GM23338 (cell line): Measurements from ENCODE around the gene YIPF7.

Experiments
- CREB1 ChIP-seq: fragments of 250-450 bp; sonication (Bioruptor Pico); IDR thresholded peaks from 2 replicates; pipeline ENCODE4 v1.5.0; 2020; ENCODE audit warnings: low read depth, mild to moderate bottlenecking, moderate library complexity
- EZH2 ChIP-seq: fragments of 200-600 bp; sonication (generic); IDR thresholded peaks from one replicate; pipeline ENCODE4 v1.8.0; 2017; ENCODE audit warnings: antibody characterized with exemption, mild to moderate bottlenecking, low read depth; ENCODE audit not compliant: unreplicated experiment
- EZH2phosphoT487 ChIP-seq: fragments of 200-600 bp; sonication (generic); IDR thresholded peaks from one replicate; pipeline ENCODE4 v1.8.1; 2018; ENCODE audit warnings: antibody characterized with exemption; ENCODE audit not compliant: unreplicated experiment
- JUNB ChIP-seq: IDR thresholded peaks from one replicate; pipeline ENCODE4 v1.6.1; 2016; ENCODE audit warnings: antibody characterized with exemption; ENCODE audit not compliant: unreplicated experiment
- NANOG ChIP-seq: IDR thresholded peaks from 2 replicates; pipeline ENCODE4 v1.6.1; 2016; ENCODE audit warnings: antibody characterized with exemption, borderline replicate concordance
- POLR2AphosphoS5 ChIP-seq: IDR thresholded peaks from 2 replicates; pipeline ENCODE4 v1.6.1; 2016; ENCODE audit warnings: antibody characterized with exemption, low read depth
- STAT1 ChIP-seq: IDR thresholded peaks from one replicate; pipeline ENCODE4 v1.6.1; 2016; ENCODE audit warnings: antibody characterized with exemption; ENCODE audit not compliant: unreplicated experiment
- ZNF114 ChIP-seq: fragments of 250-450 bp; sonication (Bioruptor Pico); IDR thresholded peaks from 2 replicates; pipeline ENCODE4 v1.5.0; 2020; ENCODE audit warnings: mild to moderate bottlenecking, moderate library complexity
- ZNF331 ChIP-seq: fragments of 250-450 bp; sonication (Bioruptor Pico); IDR thresholded peaks from 2 replicates; pipeline ENCODE4 v1.5.0; 2020; ENCODE audit warnings: low read depth, mild to moderate bottlenecking, moderate library complexity
- TF ChIP-seq, protein P1 (sequence below), 2 experiments: fragments of 200-600 bp in 1 of 2; sonication (generic) in 1 of 2; conservative IDR thresholded peaks; 2 replicates each; pipeline versions ENCODE4 v1.5.1 to v1.6.1; 2016 to 2017; ENCODE audit warnings: antibody characterized with exemption in 2 of 2, low read depth in 2 of 2, mild to moderate bottlenecking in 2 of 2, moderate library complexity in 1 of 2
- TF ChIP-seq, protein P2 (sequence below): IDR thresholded peaks from one replicate; pipeline ENCODE4 v1.6.1; 2018; ENCODE audit warnings: antibody characterized with exemption; ENCODE audit not compliant: unreplicated experiment
- TF ChIP-seq, protein P3 (sequence below): fragments of 250-450 bp; sonication (Bioruptor Pico); IDR thresholded peaks from 2 replicates; pipeline ENCODE4 v1.5.0; 2020; ENCODE audit warnings: mild to moderate bottlenecking, moderate library complexity

DNA sequence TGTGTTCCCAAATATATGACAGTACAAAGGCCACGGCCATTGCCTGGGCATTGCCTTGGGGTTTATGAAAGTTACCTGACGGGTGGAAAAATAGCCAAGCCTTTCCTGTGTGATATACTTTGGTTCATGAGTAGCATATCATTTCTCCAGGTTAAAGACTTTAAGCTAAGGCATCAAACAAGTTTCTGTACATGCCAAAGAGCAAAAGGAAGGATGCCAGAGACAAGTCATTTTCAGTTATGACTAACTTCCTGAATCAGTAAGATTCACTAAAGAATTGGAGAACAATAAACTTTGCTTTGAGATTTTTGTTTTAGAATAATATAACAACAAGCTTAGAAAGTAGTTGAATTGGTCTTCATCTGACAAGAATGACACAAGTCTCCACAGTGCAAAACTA lies 17.1 kb upstream of the YIPF7 start:
- TF ChIP-seq, protein P1, sequence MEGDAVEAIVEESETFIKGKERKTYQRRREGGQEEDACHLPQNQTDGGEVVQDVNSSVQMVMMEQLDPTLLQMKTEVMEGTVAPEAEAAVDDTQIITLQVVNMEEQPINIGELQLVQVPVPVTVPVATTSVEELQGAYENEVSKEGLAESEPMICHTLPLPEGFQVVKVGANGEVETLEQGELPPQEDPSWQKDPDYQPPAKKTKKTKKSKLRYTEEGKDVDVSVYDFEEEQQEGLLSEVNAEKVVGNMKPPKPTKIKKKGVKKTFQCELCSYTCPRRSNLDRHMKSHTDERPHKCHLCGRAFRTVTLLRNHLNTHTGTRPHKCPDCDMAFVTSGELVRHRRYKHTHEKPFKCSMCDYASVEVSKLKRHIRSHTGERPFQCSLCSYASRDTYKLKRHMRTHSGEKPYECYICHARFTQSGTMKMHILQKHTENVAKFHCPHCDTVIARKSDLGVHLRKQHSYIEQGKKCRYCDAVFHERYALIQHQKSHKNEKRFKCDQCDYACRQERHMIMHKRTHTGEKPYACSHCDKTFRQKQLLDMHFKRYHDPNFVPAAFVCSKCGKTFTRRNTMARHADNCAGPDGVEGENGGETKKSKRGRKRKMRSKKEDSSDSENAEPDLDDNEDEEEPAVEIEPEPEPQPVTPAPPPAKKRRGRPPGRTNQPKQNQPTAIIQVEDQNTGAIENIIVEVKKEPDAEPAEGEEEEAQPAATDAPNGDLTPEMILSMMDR (conservative IDR thresholded peaks at IDR 0.05; ENCODE audit: low read depth in 2 of 2), result no peak
- TF ChIP-seq, protein P2, sequence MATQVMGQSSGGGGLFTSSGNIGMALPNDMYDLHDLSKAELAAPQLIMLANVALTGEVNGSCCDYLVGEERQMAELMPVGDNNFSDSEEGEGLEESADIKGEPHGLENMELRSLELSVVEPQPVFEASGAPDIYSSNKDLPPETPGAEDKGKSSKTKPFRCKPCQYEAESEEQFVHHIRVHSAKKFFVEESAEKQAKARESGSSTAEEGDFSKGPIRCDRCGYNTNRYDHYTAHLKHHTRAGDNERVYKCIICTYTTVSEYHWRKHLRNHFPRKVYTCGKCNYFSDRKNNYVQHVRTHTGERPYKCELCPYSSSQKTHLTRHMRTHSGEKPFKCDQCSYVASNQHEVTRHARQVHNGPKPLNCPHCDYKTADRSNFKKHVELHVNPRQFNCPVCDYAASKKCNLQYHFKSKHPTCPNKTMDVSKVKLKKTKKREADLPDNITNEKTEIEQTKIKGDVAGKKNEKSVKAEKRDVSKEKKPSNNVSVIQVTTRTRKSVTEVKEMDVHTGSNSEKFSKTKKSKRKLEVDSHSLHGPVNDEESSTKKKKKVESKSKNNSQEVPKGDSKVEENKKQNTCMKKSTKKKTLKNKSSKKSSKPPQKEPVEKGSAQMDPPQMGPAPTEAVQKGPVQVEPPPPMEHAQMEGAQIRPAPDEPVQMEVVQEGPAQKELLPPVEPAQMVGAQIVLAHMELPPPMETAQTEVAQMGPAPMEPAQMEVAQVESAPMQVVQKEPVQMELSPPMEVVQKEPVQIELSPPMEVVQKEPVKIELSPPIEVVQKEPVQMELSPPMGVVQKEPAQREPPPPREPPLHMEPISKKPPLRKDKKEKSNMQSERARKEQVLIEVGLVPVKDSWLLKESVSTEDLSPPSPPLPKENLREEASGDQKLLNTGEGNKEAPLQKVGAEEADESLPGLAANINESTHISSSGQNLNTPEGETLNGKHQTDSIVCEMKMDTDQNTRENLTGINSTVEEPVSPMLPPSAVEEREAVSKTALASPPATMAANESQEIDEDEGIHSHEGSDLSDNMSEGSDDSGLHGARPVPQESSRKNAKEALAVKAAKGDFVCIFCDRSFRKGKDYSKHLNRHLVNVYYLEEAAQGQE, result no peak
- TF ChIP-seq EZH2, result no peak
- no peak for TF ChIP-seq POLR2AphosphoS5
- TF ChIP-seq EZH2phosphoT487, result no peak
- TF ChIP-seq CREB1 (CRISPR knock-in tag), result no peak
- no peak for TF ChIP-seq NANOG
- TF ChIP-seq STAT1, result no peak
- TF ChIP-seq, protein P3, sequence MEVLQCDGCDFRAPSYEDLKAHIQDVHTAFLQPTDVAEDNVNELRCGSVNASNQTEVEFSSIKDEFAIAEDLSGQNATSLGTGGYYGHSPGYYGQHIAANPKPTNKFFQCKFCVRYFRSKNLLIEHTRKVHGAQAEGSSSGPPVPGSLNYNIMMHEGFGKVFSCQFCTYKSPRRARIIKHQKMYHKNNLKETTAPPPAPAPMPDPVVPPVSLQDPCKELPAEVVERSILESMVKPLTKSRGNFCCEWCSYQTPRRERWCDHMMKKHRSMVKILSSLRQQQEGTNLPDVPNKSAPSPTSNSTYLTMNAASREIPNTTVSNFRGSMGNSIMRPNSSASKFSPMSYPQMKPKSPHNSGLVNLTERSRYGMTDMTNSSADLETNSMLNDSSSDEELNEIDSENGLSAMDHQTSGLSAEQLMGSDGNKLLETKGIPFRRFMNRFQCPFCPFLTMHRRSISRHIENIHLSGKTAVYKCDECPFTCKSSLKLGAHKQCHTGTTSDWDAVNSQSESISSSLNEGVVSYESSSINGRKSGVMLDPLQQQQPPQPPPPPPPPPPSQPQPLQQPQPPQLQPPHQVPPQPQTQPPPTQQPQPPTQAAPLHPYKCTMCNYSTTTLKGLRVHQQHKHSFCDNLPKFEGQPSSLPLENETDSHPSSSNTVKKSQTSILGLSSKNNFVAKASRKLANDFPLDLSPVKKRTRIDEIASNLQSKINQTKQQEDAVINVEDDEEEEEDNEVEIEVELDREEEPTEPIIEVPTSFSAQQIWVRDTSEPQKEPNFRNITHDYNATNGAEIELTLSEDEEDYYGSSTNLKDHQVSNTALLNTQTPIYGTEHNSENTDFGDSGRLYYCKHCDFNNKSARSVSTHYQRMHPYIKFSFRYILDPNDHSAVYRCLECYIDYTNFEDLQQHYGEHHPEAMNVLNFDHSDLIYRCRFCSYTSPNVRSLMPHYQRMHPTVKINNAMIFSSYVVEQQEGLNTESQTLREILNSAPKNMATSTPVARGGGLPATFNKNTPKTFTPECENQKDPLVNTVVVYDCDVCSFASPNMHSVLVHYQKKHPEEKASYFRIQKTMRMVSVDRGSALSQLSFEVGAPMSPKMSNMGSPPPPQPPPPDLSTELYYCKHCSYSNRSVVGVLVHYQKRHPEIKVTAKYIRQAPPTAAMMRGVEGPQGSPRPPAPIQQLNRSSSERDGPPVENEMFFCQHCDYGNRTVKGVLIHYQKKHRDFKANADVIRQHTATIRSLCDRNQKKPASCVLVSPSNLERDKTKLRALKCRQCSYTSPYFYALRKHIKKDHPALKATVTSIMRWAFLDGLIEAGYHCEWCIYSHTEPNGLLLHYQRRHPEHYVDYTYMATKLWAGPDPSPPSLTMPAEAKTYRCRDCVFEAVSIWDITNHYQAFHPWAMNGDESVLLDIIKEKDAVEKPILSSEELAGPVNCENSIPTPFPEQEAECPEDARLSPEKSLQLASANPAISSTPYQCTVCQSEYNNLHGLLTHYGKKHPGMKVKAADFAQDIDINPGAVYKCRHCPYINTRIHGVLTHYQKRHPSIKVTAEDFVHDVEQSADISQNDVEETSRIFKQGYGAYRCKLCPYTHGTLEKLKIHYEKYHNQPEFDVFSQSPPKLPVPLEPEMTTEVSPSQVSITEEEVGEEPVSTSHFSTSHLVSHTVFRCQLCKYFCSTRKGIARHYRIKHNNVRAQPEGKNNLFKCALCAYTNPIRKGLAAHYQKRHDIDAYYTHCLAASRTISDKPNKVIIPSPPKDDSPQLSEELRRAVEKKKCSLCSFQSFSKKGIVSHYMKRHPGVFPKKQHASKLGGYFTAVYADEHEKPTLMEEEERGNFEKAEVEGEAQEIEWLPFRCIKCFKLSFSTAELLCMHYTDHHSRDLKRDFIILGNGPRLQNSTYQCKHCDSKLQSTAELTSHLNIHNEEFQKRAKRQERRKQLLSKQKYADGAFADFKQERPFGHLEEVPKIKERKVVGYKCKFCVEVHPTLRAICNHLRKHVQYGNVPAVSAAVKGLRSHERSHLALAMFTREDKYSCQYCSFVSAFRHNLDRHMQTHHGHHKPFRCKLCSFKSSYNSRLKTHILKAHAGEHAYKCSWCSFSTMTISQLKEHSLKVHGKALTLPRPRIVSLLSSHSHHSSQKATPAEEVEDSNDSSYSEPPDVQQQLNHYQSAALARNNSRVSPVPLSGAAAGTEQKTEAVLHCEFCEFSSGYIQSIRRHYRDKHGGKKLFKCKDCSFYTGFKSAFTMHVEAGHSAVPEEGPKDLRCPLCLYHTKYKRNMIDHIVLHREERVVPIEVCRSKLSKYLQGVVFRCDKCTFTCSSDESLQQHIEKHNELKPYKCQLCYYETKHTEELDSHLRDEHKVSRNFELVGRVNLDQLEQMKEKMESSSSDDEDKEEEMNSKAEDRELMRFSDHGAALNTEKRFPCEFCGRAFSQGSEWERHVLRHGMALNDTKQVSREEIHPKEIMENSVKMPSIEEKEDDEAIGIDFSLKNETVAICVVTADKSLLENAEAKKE (CRISPR knock-in tag), result no peak
- no peak for TF ChIP-seq ZNF331 (CRISPR knock-in tag)
- TF ChIP-seq JUNB, result no peak
- no peak for TF ChIP-seq ZNF114
